Skeletal muscle satellite cell (primary cell): ENCODE data around the gene TTC27. TPM values are rescaled to one million over a fixed set of nuclear protein-coding genes. Genes with fewer than 3 reads are reported as not detected.
A peak's percentile ranks its signal among the peaks of the same experiment; 100 is the strongest.

Experiments used
- H3K27me3 ChIP-seq: 2 replicates; pipeline ENCODE4 v1.7.0; 2013; ENCODE audit warnings: low read length; ENCODE audit not compliant: control insufficient read depth, insufficient read depth
- H3K36me3 ChIP-seq: 2 replicates; pipeline ENCODE4 v1.7.0; 2013; ENCODE audit warnings: mild to moderate bottlenecking, control low read depth, low read length; ENCODE audit not compliant: insufficient read depth
- H3K4me1 ChIP-seq: 2 replicates; pipeline ENCODE4 v1.7.0; 2013; ENCODE audit warnings: low read length; ENCODE audit not compliant: control insufficient read depth, insufficient read depth
- H3K4me2 ChIP-seq: 2 replicates; pipeline ENCODE4 v1.7.0; 2013; ENCODE audit warnings: mild to moderate bottlenecking, low read length
- H3K4me3 ChIP-seq: 2 replicates; pipeline ENCODE4 v1.7.0; 2013; ENCODE audit warnings: low read length
- H3K9ac ChIP-seq: 2 replicates; pipeline ENCODE4 v1.7.0; 2013; ENCODE audit warnings: mild to moderate bottlenecking, low read depth, low read length, moderate library complexity
- H3K9me3 ChIP-seq: replicated peaks from 2 replicates; pipeline ENCODE4 v1.7.0; 2013; ENCODE audit warnings: mild to moderate bottlenecking, control low read depth, low read length
- total RNA-seq: library from RNA; depleted of rRNA; stranded (reverse); fragments of >200 nt; gene quantifications from 2 replicates; pipeline ENCODE4 v1.2.3, GENCODE V29; 2012; rRNA removed

TTC27 gene
- 27.5 and 33.5 TPM in 2 replicates for total RNA-seq

DNA sequence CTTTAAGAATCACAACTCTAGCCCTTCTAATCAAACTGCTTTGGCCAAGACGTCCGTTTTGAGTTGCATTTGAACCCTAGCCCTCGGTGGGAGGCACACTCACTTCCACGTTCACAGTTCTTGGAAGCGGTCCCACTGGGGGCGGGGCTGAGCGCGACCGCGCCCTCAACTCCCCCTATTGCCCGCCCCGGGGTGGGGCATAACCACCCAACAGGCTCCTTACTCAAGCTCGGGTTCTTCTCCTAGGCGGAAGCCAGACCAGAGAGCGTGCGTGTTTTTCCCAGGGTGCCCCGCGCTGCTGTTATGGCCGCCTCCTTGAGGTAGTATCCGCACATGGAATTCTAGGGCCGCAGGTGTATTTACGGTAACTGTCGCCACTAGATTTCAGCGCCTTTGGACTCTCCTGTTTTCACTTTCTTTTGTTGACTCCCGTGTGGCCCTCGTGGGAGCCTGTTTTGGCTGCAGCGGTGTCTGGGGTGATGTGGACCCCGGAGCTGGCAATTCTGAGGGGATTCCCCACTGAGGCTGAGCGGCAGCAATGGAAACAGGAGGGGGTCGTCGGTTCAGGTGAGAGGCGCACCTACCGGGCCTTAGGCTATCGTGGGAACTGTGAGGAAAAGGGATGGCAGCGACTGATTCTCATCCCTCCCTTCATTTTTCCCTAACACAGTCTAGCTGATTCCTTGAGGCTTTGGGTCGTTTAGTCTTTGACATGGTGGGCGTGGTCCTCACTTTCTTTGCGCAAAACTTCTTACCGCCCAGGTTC is at the start of gene TTC27:
Gene TTC27 (plus strand): TSS at position 237 of the 766 bp plus-strand sequence. CDS start 243 bp downstream, at position 480.
- peaks cover 10% of the 10 kb centered on the region for H3K36me3 ChIP-seq
- peak within 1 kb of the TSS; percentile 86 for H3K4me3 ChIP-seq
- H3K4me1 ChIP-seq = peaks cover 3% of the 10 kb centered on the region
- peak within 1 kb of the TSS; percentile 86 for H3K9ac ChIP-seq
- no peaks in the 10 kb centered on the region for H3K27me3 ChIP-seq
- no peaks in the 10 kb centered on the region for H3K9me3 ChIP-seq
- H3K4me2 ChIP-seq = peak within 1 kb of the TSS; percentile 86

DNA sequence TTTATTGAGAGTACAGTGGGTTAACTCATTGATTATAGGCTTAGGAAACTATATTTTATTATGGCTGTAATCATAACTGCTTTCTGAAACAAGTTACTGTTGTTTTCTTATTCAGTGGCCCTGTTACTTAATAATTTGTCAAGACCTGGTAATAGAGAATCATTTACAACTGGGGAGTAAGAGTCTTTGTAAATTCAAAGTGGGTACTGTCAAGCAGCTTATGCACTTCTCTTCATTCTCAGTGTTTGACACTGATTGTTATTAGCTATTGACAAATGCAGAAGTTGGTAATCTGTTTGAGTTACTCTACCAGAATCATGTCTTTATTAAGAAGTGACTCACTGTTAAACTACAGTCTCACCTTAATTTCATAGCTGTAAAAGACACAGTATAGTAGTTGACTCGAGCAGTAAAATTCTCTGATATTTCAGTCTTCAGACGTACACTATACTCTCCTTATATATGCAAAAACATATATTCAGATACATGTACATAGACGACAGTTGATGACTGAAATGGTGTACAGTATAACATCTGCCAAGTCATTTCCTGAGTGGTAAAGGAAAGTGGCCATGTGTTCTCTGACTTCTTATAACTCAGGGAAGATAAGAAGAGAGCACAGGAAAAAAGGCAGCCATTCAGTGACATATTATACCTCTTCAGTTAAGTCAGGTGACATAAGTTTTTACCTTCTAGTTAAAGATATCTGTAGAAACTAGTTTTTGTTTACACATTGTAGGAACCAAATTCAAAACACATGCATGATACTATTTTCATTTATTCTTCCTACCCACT is 36.0 kb upstream of the TTC27 start:
- Histone ChIP-seq H3K27me3 (no peaks in the 10 kb centered on the region), H3K9me3 (no peaks in the 10 kb centered on the region), H3K9ac (no peak overlapping the region), H3K36me3 (peaks cover 8% of the 10 kb centered on the region), H3K4me1 (no peaks in the 10 kb centered on the region), H3K4me3 (no peak overlapping the region), H3K4me2 (no peak overlapping the region)

DNA sequence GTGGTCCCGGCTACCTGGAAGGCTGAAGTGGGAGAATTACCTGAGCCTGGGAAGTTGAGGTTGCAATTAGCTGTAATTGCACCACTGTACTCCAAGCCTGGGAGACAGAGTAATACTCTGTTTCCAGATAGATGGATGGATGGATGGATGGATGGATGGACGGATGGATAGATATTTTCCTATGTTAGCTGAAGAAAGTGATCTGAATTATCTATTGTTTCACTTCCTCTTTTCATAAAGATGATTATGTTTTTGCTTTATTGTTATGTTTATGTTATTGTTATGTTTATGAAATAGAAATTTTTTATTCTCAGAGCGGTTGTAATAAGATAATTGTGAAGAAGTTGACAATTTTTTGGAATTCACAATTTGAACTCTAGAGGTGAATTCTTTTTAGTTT is 33.3 kb upstream of the TTC27 start:
- H3K9me3 ChIP-seq = no peaks in the 10 kb centered on the region
- no peak overlapping the region for H3K4me3 ChIP-seq
- peaks cover 17% of the 10 kb centered on the region for H3K36me3 ChIP-seq
- H3K9ac ChIP-seq = no peak overlapping the region
- H3K4me1 ChIP-seq = no peaks in the 10 kb centered on the region
- no peaks in the 10 kb centered on the region for H3K27me3 ChIP-seq
- no peak overlapping the region for H3K4me2 ChIP-seq

DNA sequence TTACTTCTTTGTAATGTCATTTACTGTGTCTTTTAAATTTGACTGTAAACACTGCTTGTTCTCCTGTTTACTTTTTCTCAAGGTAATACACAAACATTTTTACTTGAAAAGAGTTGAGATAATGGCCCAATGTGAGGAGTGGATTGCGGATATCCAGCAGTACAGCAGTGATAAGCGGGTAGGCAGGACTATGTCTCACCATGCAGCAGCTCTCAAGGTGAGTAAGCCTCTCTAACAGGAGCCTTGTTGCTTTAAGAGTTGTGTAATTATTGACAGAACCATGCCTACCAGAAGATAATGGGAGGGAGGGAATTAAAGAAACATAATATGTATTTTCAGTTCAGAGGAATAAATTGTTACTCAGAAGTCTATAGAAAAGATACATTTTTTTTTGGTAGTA is 16.5 kb upstream of the TTC27 start:
- H3K4me3 ChIP-seq = no peak overlapping the region

DNA sequence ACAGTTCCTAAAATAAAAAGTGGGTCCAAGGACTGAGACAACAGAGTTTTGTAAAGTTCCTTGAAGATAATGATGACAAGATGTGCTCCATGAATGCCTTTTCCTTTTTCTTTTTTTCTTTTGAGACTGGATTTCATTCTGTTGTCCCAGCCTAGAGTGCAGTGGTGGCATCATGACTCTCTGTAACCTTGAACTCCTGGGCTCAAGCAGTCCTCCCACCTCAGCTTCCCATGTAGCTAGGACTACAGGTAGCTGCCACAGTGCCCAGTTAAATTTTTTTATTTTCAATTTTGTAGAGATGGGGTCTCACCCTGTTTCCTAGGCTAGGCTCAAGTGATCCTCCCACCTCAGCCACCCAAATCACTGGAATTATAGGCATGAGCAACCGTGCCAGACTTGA is 16.1 kb upstream of the TTC27 start:
- Histone ChIP-seq H3K27me3 (no peaks in the 10 kb centered on the region), H3K36me3 (peaks cover 55% of the 10 kb centered on the region), H3K9me3 (no peaks in the 10 kb centered on the region), H3K9ac (no peak overlapping the region), H3K4me1 (no peaks in the 10 kb centered on the region), H3K4me3 (no peak overlapping the region), H3K4me2 (no peak overlapping the region)

More for the DNA sequence above, 16.5 kb upstream of the TTC27 start:
- Histone ChIP-seq H3K9me3 (no peaks in the 10 kb centered on the region), H3K4me2 (no peak overlapping the region), H3K27me3 (no peaks in the 10 kb centered on the region), H3K9ac (no peak overlapping the region), H3K36me3 (peaks cover 55% of the 10 kb centered on the region), H3K4me1 (no peaks in the 10 kb centered on the region)

DNA sequence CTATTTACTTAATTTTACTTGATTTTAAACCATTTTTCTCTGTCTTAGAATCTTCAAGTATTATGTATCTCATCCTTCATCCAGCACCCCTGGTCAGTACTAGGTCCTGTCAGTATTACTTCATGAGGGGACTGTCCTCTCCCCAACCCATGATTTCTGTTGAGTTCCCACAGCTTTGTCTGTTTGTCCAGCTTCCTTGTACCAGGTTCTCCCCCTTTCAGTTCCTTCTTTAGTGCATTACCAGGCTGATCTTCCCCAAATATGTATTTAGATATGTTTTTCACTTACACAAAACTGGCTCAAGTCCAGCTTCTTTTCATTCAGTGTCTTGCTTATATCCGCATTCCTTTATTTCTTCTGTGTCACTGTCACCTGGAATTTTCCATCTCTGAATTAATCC is 13.8 kb upstream of the TTC27 start:
- Histone ChIP-seq H3K4me3 (no peak overlapping the region), H3K4me1 (no peaks in the 10 kb centered on the region), H3K9ac (no peak overlapping the region), H3K9me3 (no peaks in the 10 kb centered on the region), H3K27me3 (no peaks in the 10 kb centered on the region), H3K36me3 (peaks cover 57% of the 10 kb centered on the region), H3K4me2 (no peak overlapping the region)

DNA sequence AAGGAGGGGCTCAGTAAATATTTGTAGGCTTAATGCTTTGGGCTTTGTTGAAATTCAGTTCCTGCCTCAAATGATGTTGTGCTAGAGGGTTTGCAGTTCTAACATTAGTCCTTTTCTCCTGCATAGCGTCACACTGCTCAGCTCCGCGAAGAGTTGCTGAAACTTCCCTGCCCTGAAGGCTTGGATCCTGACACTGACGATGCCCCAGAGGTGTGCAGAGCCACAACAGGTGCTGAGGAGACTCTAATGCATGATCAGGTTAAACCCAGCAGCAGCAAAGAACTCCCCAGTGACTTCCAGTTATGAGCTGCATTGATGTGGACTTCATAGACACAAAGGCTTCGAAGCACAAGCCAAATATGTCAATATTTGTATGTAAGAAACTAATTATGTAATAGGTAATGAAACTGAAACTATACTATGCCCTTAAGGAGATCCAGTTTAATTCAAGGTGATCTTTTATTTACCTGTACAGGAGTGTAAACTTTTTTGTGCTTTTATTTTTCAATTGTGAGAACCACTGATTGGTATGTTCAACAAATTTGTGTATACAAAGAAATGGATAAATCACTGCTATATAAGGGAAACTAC is 10.2 kb upstream of the TTC27 start:
- Histone ChIP-seq H3K27me3 (no peaks in the 10 kb centered on the region), H3K9me3 (no peaks in the 10 kb centered on the region), H3K4me2 (no peak overlapping the region), H3K4me3 (no peak overlapping the region), H3K36me3 (peaks cover 64% of the 10 kb centered on the region), H3K4me1 (no peaks in the 10 kb centered on the region), H3K9ac (no peak overlapping the region)

DNA sequence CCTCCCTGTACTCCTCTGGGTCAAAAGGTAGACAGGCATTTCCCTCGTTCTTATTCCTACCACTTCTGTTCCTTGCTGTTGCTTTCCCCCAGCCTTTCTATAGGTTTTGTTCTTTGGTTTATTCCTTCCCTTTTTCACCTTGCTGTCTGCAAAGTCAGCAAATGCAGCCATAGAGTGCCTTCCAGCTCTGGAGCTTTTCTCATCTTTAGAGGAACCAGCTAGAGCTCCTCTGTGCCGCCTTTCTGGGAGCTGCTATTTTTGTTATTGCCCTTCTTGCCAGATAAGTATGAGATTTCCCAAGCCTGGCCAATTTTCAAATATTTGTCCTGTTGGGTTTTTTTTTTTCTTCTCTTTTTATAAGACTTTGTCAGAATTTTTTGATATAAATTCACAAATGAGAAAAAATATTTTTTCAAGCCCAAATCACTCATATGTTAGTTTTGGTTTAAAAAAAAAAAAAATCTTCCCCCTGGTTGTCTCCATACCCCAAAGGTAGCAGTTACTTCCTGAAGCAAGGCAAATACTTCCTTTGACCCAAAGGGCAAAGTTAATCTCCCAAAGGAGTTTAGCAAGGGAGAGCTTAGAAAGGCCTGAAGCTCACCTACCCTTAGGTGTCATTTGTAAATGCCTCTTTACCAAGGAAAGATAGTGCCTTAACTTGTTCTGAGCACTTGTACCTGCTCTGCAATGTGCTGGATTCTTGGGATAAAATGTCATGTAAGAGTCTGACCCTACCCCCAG is 5.1 kb upstream of the TTC27 start:
- H3K27me3 ChIP-seq = no peaks in the 10 kb centered on the region
- no peaks in the 10 kb centered on the region for H3K4me1 ChIP-seq
- H3K9me3 ChIP-seq = no peaks in the 10 kb centered on the region
- H3K36me3 ChIP-seq = peaks cover 34% of the 10 kb centered on the region
- H3K4me2 ChIP-seq = no peak overlapping the region
- H3K9ac ChIP-seq = no peak overlapping the region
- no peak overlapping the region for H3K4me3 ChIP-seq

DNA sequence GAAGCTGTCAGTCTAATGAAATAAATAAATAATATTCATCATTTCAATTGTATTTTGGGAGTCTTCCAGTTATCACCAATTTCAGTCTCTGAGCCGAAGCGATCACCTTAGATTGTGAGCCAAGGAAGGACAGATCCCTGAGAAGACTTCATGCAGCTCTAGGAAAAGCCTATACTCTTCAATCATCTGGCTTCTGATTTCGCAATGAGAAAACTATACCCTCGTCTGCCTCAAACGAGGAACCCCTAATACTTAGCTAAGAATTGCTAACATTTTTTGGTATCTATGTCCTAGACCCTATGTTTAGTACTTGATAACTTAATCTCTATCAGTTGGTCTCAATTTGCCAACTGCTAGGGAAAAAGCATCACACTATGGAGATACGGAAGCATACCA is 4.5 kb upstream of the TTC27 start:
- H3K4me2 ChIP-seq = no peak overlapping the region
- no peak overlapping the region for H3K9ac ChIP-seq
- peaks cover 28% of the 10 kb centered on the region for H3K36me3 ChIP-seq
- H3K9me3 ChIP-seq = no peaks in the 10 kb centered on the region
- H3K4me3 ChIP-seq = no peak overlapping the region
- no peaks in the 10 kb centered on the region for H3K27me3 ChIP-seq
- no peaks in the 10 kb centered on the region for H3K4me1 ChIP-seq

DNA sequence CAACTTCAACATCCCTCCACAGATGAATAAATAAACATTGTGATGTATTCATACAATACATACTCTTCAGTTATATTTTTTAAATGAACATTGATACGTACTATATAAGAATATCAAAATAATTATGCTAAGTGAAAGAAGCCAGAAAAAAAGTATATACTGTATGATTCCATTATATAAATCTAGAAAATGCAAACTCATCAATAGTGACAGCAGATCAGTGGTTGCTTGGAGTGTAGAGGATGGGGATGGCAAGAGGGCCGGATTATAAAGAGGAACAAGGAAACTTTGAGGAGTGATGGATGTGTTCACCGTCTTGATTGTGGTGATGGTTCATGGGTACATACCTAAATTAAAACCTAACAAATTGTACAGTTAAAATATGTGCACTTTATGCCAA is 3.0 kb upstream of the TTC27 start:
- H3K27me3 ChIP-seq = no peaks in the 10 kb centered on the region
- H3K9me3 ChIP-seq = no peaks in the 10 kb centered on the region
- peaks cover 3% of the 10 kb centered on the region for H3K4me1 ChIP-seq
- H3K4me2 ChIP-seq = no peak overlapping the region
- H3K4me3 ChIP-seq = no peak overlapping the region
- no peak overlapping the region for H3K9ac ChIP-seq
- peaks cover 14% of the 10 kb centered on the region for H3K36me3 ChIP-seq

DNA sequence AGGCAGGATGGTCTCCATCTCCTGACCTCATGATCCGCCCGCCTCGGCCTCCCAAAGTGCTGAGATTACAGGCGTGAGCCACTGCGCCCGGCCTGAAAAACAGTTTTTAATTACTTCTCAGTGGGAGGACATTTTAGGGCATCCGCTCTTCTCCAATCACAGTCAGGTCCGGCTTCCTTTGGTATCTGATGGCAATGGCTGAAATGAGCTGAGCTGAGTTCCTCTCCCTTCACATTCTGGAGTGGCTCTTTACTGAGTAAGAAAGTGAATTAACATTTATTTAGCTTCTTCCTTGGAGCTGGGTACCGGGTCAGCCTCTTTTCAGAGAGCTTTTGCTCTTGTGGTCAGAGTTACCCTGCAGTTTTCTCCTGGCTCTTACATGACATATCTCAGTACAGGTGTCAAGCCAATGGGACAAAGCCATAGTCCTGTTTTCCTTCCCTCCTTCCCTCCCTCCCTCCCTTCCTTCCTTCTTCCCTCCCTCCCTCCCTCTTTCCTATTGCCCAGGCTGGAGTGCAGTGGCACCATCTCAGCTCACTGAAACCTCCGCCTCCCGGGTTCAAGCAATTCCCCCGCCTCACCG is 1.1 kb upstream of the TTC27 start:
- H3K4me1 ChIP-seq = peaks cover 3% of the 10 kb centered on the region
- no peaks in the 10 kb centered on the region for H3K27me3 ChIP-seq
- peak overlapping the region; percentile 86 for H3K4me2 ChIP-seq
- H3K9me3 ChIP-seq = no peaks in the 10 kb centered on the region
- H3K4me3 ChIP-seq = no peak overlapping the region
- no peak overlapping the region for H3K9ac ChIP-seq
- H3K36me3 ChIP-seq = peaks cover 13% of the 10 kb centered on the region
